ENCODE results near the gene MVB12B.
A peak's percentile ranks its signal among the peaks of the same experiment; 100 is the strongest.

MVB12B gene

GRCh38 chr9:126437701-126438100 is 111.1 kb downstream of the MVB12B start:
- H3K4me3 ChIP-seq (ENCODE audit: control insufficient read depth, low read depth, low read length), result no peak overlapping the region
- no peak for TF ChIP-seq CTCF (conservative IDR thresholded peaks at IDR 0.05; ENCODE audit: control insufficient read depth, insufficient read depth, low read depth, low read length)
- DNase-seq (ENCODE audit: low read depth), result no peak

GRCh38 chr9:126438741-126439401 is 112.2 kb downstream of the MVB12B start:
- no peak for TF ChIP-seq CTCF (conservative IDR thresholded peaks at IDR 0.05; ENCODE audit: control insufficient read depth, insufficient read depth, low read depth, low read length)
- DNase-seq (ENCODE audit: low read depth), result no peak
- no peak overlapping the region for H3K4me3 ChIP-seq (ENCODE audit: control insufficient read depth, low read depth, low read length)

GRCh38 chr9:126439402-126439765 is 112.8 kb downstream of the MVB12B start:
- peak; percentile 69 for DNase-seq (ENCODE audit: low read depth)

GRCh38 chr9:126439883-126440653 is 113.4 kb downstream of the MVB12B start:
- H3K4me3 ChIP-seq (ENCODE audit: control insufficient read depth, low read depth, low read length), result no peak overlapping the region
- no peak for DNase-seq (ENCODE audit: low read depth)
- TF ChIP-seq CTCF (conservative IDR thresholded peaks at IDR 0.05; ENCODE audit: control insufficient read depth, insufficient read depth, low read depth, low read length), result no peak

More at GRCh38 chr9:126439402-126439765, 112.8 kb downstream of the MVB12B start:
- H3K4me3 ChIP-seq (ENCODE audit: control insufficient read depth, low read depth, low read length), result no peak overlapping the region
- TF ChIP-seq CTCF (conservative IDR thresholded peaks at IDR 0.05; ENCODE audit: control insufficient read depth, insufficient read depth, low read depth, low read length), result no peak

- no peak for TF ChIP-seq CTCF (conservative IDR thresholded peaks at IDR 0.05; ENCODE audit: control insufficient read depth, insufficient read depth, low read depth, low read length)
- peak; percentile 63 for DNase-seq (ENCODE audit: low read depth)
- no peak overlapping the region for H3K4me3 ChIP-seq (ENCODE audit: control insufficient read depth, low read depth, low read length)
These were observed 114.3 kb downstream of the MVB12B start for GRCh38 chr9:126440940-126441339.

GRCh38 chr9:126442636-126443035 is 116.0 kb downstream of the MVB12B start:
- H3K4me3 ChIP-seq (ENCODE audit: control insufficient read depth, low read depth, low read length), result no peak overlapping the region
- no peak for DNase-seq (ENCODE audit: low read depth)

More at GRCh38 chr9:126442636-126443035, 116.0 kb downstream of the MVB12B start:
- no peak for TF ChIP-seq CTCF (conservative IDR thresholded peaks at IDR 0.05; ENCODE audit: control insufficient read depth, insufficient read depth, low read depth, low read length)

Data from fibroblast of mammary gland (primary cell).